Parathyroid adenoma (tissue), 2 donors: ENCODE results near the gene PELO.

ENCODE experiments used
- H2AFZ ChIP-seq: fragments of 300-600 bp; sonication (generic); one replicate; pipeline ENCODE4 v1.7.0; 2017; ENCODE audit warnings: antibody characterized with exemption, mild to moderate bottlenecking
- H3K27ac ChIP-seq: fragments of 300-600 bp; sonication (generic); one replicate; pipeline ENCODE4 v1.7.0; 2017
- H3K27me3 ChIP-seq: fragments of 300-600 bp; sonication (generic); one replicate; pipeline ENCODE4 v1.7.0; 2017; ENCODE audit warnings: low read length; ENCODE audit not compliant: control insufficient read depth, insufficient read depth
- H3K36me3 ChIP-seq: fragments of 300-600 bp; sonication (generic); one replicate; pipeline ENCODE4 v1.7.0; 2017; ENCODE audit warnings: low read length; ENCODE audit not compliant: control insufficient read depth, insufficient read depth
- H3K4me1 ChIP-seq: fragments of 300-600 bp; sonication (generic); one replicate; pipeline ENCODE4 v1.7.0; 2017; ENCODE audit warnings: control low read depth
- H3K4me2 ChIP-seq: fragments of 300-600 bp; sonication (generic); one replicate; pipeline ENCODE4 v1.7.0; 2017; ENCODE audit warnings: low read length
- H3K4me3 ChIP-seq: fragments of 300-600 bp; sonication (generic); one replicate; pipeline ENCODE4 v1.7.0; 2017; ENCODE audit warnings: low read depth, low read length
- H3K79me2 ChIP-seq: fragments of 300-600 bp; sonication (generic); one replicate; pipeline ENCODE4 v1.7.0; 2017; ENCODE audit warnings: control low read depth
- H3K9ac ChIP-seq: fragments of 300-600 bp; sonication (generic); one replicate; pipeline ENCODE4 v1.7.0; 2017; ENCODE audit warnings: mild to moderate bottlenecking
- H3K9me3 ChIP-seq: fragments of 300-600 bp; sonication (generic); one replicate; pipeline ENCODE4 v1.7.0; 2017; ENCODE audit warnings: low read length; ENCODE audit not compliant: control insufficient read depth
- CTCF ChIP-seq: fragments of 300-600 bp; sonication (generic); IDR thresholded peaks from one replicate; pipeline ENCODE4 v1.7.0; 2017; ENCODE audit warnings: antibody characterized with exemption, mild to moderate bottlenecking
- donor health status: primary hyperparathyroidism.

PELO gene

GRCh38 chr5:52807723-52808122 lies 20.0 kb downstream of the PELO start:
- Histone ChIP-seq H3K4me1 (peaks cover 7% of the 10 kb centered on the region), H3K4me2 (no peak overlapping the region), H2AFZ (no peak overlapping the region), H3K4me3 (no peak overlapping the region), H3K9me3 (no peaks in the 10 kb centered on the region), H3K27me3 (no peaks in the 10 kb centered on the region), H3K36me3 (no peaks in the 10 kb centered on the region), H3K27ac (no peak overlapping the region), H3K79me2 (peaks cover 45% of the 10 kb centered on the region), H3K9ac (no peak overlapping the region)
- no peak for TF ChIP-seq CTCF

- no peak overlapping the region for H3K27ac ChIP-seq
- H3K9me3 ChIP-seq, result no peaks in the 10 kb centered on the region
- no peaks in the 10 kb centered on the region for H3K36me3 ChIP-seq
- H2AFZ ChIP-seq, result no peak overlapping the region
- peaks cover 46% of the 10 kb centered on the region for H3K79me2 ChIP-seq
- H3K9ac ChIP-seq, result no peak overlapping the region
- no peak overlapping the region for H3K4me3 ChIP-seq
- no peaks in the 10 kb centered on the region for H3K27me3 ChIP-seq
- no peak overlapping the region for H3K4me2 ChIP-seq
- TF ChIP-seq CTCF, result no peak
- peaks cover 7% of the 10 kb centered on the region for H3K4me1 ChIP-seq
Measured at GRCh38 chr5:52808316-52808901, 20.7 kb downstream of the PELO start.

GRCh38 chr5:52809884-52810283 lies 22.2 kb downstream of the PELO start:
- H3K27ac ChIP-seq, result no peak overlapping the region

GRCh38 chr5:52810426-52810825 lies 22.7 kb downstream of the PELO start:
- Histone ChIP-seq H3K27ac (no peak overlapping the region), H3K9ac (no peak overlapping the region), H2AFZ (no peak overlapping the region), H3K27me3 (no peaks in the 10 kb centered on the region), H3K4me1 (peaks cover 15% of the 10 kb centered on the region), H3K4me2 (no peak overlapping the region), H3K9me3 (no peaks in the 10 kb centered on the region), H3K4me3 (no peak overlapping the region), H3K36me3 (no peaks in the 10 kb centered on the region), H3K79me2 (peaks cover 53% of the 10 kb centered on the region)
- no peak for TF ChIP-seq CTCF

More at GRCh38 chr5:52809884-52810283, 22.2 kb downstream of the PELO start:
- Histone ChIP-seq H3K4me3 (no peak overlapping the region), H2AFZ (no peak overlapping the region), H3K9ac (no peak overlapping the region), H3K36me3 (no peaks in the 10 kb centered on the region), H3K79me2 (peaks cover 54% of the 10 kb centered on the region), H3K4me1 (peaks cover 11% of the 10 kb centered on the region), H3K9me3 (no peaks in the 10 kb centered on the region), H3K4me2 (no peak overlapping the region), H3K27me3 (no peaks in the 10 kb centered on the region)
- TF ChIP-seq CTCF, result no peak

- H3K36me3 ChIP-seq, result no peaks in the 10 kb centered on the region
- H2AFZ ChIP-seq, result no peak overlapping the region
- no peak overlapping the region for H3K4me3 ChIP-seq
- H3K9ac ChIP-seq, result no peak overlapping the region
- H3K27ac ChIP-seq, result no peak overlapping the region
- peaks cover 53% of the 10 kb centered on the region for H3K79me2 ChIP-seq
- H3K4me2 ChIP-seq, result no peak overlapping the region
- H3K9me3 ChIP-seq, result no peaks in the 10 kb centered on the region
- no peak for TF ChIP-seq CTCF
- peaks cover 15% of the 10 kb centered on the region for H3K4me1 ChIP-seq
- H3K27me3 ChIP-seq, result no peaks in the 10 kb centered on the region
Measured at GRCh38 chr5:52811067-52811749, 23.5 kb downstream of the PELO start.
